HFF-Myc (cell line): Measurements from ENCODE around the gene SRGAP3.
A peak's percentile ranks its signal among the peaks of the same experiment; 100 is the strongest.

Experiments
- DNase-seq: peaks from one replicate; pipeline ENCODE4 v3.0.0-alpha.2; 2011; ENCODE audit warnings: low read depth; ENCODE audit errors: extremely low read depth
- H3K4me3 ChIP-seq: replicated peaks from 2 replicates; pipeline ENCODE4 v1.5.1; 2011; ENCODE audit warnings: low read depth, mild to moderate bottlenecking, control low read depth, low read length
- TF ChIP-seq, protein P1 (sequence below): IDR thresholded peaks from 2 replicates; pipeline ENCODE4 v1.5.1; 2012; ENCODE audit warnings: mild to moderate bottlenecking, low read depth, low read length, control low read depth; ENCODE audit errors: missing control alignments

Gene SRGAP3

GRCh38 chr3:8964436-8965370 lies 284.7 kb downstream of the SRGAP3 start:
- DNase-seq: peak; percentile 47
- no peak overlapping the region for H3K4me3 ChIP-seq
- TF ChIP-seq, protein P1, sequence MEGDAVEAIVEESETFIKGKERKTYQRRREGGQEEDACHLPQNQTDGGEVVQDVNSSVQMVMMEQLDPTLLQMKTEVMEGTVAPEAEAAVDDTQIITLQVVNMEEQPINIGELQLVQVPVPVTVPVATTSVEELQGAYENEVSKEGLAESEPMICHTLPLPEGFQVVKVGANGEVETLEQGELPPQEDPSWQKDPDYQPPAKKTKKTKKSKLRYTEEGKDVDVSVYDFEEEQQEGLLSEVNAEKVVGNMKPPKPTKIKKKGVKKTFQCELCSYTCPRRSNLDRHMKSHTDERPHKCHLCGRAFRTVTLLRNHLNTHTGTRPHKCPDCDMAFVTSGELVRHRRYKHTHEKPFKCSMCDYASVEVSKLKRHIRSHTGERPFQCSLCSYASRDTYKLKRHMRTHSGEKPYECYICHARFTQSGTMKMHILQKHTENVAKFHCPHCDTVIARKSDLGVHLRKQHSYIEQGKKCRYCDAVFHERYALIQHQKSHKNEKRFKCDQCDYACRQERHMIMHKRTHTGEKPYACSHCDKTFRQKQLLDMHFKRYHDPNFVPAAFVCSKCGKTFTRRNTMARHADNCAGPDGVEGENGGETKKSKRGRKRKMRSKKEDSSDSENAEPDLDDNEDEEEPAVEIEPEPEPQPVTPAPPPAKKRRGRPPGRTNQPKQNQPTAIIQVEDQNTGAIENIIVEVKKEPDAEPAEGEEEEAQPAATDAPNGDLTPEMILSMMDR: no peak

- DNase-seq: peak; percentile 61
Measured at GRCh38 chr3:8963137-8963853, 286.2 kb downstream of the SRGAP3 start, which contains the start of gene RAD18. Gene RAD18 (minus strand): TSS chr3:8963472. CDS start chr3:8963385, 87 bp downstream.

GRCh38 chr3:8962226-8962861 lies 287.1 kb downstream of the SRGAP3 start:
- peak overlapping the region; percentile 90 for H3K4me3 ChIP-seq
- TF ChIP-seq, protein P1: no peak
- DNase-seq: no peak

More at GRCh38 chr3:8963137-8963853, 286.2 kb downstream of the SRGAP3 start, which contains the start of gene RAD18:
- H3K4me3 ChIP-seq: peak within 1 kb of the TSS; percentile 90
- TF ChIP-seq, protein P1: no peak

- TF ChIP-seq, protein P1: no peak
- no peak for DNase-seq
- no peak overlapping the region for H3K4me3 ChIP-seq
Measured at GRCh38 chr3:8959668-8960067, 289.8 kb downstream of the SRGAP3 start.

DNA sequence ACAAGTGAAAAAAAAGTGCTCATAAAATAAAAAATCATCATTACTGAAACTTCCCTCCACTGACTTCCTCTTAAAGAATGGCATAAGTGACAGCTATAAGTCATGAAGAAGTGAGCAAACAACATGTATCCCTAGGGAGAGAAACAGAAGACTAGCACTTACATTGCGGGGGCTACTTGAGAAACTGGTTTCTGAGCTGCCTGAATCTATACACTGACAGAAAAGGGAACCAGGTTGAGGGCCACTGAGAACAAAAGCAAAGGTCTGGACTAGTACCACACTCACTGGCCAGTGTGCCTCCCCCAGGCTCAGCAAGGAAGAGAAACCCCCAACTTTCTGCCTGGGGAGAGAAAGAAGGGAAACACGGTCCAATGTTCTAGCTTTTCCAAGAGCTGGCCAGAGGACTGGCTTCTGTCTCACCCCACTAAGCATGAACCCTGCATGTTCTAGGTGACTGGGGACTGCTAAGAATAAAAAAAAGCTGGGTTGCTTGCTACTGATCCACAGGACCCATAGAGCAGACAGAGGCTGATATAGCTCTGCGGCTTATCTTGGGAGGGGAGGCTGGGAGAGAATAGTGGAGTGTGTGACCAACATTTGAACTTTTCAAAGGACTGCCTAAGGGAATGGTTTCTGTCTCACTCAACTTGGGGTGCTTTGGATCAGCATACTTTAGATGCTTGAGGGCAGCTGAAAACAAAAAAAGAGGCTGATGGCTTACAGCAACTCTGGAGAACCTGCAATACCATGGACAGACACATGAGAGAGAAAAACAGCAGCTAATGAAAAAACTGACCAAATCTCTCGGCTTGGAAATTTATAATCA lies 294.3 kb downstream of the SRGAP3 start:
- TF ChIP-seq, protein P1: no peak
- DNase-seq: no peak
- H3K4me3 ChIP-seq: no peak overlapping the region

GRCh38 chr3:8953313-8953712 lies 296.1 kb downstream of the SRGAP3 start:
- no peak overlapping the region for H3K4me3 ChIP-seq
- TF ChIP-seq, protein P1: no peak
- no peak for DNase-seq
